Measurements from ENCODE around the gene CEP131.
"Not testable (repeated sequence)": the region's sequence is repeated elsewhere in the genome, so short reads cannot be mapped to it uniquely, and the experiment has no call there.

Gene CEP131

DNA sequence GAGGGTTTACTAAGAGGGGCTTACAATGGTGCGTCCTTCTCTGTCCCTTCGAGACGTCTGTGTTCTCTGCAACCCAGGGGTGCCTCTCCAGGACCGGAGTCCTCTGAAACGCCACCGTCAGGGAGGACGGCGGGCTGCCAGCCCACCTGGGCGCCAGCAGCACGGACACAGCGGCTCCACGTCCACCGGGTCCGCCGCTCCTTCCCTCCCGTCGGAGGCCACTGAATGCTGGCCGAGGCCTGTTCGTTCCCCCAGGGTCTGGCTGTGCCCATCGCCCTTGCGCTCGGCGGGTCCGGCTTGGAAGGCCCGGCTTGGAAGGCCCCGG, 15.7 kb upstream of the CEP131 start:
- DNase-seq = no peak

DNA sequence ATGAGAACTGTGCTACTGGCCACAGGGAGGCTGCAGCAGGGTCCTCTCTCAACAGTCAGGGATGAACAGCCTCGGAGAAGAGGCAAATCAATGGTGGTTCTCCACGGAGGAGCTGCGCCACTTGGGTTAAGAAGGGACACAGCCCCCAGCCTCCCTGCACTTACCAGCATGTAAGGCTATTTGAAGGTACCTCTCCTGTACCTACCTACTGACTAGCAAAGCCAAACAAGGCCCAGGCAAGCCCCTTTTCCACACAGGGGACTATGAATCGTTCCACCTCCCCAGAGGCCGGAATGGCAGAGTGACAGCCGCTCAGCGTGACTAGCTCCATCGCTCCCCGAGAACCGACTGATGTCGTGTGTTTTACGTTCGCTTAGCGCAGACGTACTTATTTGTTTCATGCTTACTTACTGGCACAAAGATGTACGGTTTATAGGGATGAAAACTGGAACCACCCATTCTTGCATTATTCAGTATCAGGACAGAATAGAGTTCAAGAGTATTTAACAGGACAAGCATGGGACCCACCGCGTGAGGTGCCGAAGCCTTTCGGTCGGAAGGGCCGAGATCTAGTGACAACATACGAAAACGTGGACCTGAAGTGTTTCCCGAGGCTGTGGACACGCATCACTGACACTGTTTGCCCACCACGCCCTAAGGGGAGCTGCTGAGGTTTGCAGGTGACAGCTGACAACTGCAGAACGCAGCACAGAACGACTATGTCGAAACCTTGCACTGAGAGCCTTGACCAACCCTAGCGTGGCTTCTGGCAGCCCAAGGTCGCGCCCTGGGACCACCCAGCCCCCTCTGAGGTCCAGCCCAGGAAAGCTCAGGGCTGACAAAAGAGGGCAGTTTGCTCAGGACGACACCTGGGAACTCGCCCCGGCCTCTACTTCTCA, 15.1 kb upstream of the CEP131 start:
- DNase-seq = peak; percentile 71

DNA sequence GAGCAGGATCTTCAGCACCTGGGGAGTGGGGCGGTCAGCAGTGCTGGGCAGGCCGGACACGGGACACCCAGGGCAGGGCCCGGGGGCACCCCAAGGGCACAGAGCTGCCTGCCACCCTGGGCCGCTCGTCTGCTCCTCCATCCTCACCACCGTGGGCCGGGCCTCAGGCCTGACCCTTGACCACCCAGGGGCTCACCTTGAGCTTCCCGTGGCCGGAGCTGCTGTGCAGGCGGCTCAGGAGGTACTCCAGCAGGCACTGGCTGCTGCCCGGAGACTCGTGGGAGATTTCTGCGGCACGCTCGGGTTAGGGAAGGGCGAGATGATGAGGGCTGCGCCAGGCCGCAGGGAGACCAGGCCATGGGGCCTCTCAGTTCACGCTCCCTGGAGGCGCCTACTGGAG, 14.0 kb upstream of the CEP131 start:
- DNase-seq = no peak

DNA sequence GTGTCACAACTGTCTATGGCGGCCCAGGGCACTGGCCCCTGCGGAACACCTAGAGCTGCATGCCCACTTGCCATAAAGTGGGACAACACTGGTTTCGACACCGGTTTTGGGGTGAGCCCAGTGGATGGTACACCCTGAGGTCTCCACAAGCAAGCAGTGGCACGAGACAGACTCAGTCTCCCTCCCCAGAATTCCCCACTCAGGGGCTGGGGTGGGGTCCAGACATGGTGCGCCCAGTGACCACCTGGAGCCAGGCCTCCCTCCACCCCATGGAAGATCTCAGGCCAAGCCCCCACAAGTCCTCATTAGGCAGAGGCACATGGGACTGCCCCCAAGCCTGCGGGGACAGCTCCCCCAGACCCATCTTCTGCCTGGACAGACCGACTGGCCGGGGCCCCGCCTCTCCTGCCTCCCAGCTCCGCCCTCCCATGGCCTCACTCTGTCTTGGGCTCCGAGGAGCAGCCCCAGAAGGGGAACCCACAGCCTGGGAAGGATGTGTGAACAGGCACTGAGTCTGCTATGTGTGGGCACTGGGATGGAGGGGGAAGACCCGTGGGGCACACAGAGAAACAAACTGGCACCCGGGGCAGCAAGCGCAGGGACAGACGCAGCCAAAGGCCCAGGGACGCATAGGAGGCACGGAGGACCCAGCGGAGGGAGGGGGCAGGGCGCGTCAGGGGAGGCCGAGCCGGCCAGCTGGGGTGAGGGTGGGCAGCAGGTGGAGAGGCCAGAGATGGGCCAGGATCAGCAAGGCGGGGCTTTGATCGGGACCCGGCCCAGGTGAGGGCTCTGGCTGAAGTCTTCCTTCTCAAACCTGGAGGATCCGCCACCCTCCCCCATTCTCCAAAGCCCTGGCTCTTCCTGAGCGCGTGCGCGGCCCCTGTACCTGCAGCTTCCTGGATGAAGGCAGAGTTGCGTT, 13.3 kb upstream of the CEP131 start:
- no peak for DNase-seq

DNA sequence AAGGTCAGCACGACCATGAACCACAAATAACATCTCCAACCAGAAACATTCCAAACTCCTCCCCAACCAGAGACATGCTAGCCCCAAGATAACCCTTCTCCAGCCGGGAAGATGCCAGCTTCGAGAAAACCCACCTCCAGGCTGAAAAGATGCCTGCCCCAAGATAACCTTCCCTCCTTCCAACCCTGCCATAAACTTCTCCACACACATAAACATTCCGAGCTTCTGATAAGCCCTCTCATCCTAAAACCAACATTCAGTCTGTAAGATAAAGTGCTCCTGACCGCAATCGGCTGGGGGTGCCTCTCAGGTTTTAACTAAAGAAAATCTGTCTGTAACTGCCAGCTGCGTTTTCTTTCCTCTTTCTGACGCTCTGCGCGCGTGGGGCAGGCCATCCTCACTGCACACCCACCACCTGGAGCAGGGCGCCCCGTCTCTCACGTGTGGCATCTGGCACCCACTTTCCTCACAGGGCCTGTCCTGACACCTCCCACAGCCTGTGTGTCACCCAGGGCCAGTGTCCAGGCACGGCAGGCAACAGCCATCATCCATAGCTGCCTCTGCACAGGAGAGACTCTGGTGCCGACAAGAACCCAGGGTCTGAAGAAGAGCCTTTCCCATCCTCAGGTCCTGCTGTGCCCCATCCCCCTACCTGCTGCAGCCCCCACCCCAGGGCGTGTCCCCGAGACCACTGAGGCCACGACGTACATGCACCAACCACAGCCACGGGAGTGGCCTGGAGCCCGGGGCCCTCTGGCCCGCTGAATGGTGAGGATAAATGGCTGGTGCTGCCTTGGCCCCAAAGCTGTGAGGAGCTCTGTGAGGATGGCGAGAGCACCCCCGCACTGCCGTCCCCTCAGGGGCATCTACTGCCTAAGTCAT, 12.4 kb upstream of the CEP131 start:
- DNase-seq = no peak

DNA sequence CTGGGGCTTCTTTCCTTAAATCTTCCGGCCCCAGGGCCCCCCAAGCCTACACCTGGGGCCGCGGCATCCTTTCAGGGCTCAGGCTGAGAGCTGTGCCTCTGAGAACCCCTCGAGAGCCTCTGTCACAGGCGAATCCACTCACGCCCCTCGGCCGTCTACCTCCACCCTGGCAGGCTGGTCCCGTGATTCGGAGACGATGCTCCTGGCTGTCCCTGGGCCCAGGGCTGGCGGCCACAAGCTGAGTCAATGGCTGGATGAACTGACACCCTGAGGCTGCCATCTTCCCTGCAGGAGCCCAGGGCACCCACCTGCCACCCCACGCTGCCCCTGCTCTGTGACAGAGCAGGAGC, 11.7 kb upstream of the CEP131 start:
- DNase-seq = no peak

DNA sequence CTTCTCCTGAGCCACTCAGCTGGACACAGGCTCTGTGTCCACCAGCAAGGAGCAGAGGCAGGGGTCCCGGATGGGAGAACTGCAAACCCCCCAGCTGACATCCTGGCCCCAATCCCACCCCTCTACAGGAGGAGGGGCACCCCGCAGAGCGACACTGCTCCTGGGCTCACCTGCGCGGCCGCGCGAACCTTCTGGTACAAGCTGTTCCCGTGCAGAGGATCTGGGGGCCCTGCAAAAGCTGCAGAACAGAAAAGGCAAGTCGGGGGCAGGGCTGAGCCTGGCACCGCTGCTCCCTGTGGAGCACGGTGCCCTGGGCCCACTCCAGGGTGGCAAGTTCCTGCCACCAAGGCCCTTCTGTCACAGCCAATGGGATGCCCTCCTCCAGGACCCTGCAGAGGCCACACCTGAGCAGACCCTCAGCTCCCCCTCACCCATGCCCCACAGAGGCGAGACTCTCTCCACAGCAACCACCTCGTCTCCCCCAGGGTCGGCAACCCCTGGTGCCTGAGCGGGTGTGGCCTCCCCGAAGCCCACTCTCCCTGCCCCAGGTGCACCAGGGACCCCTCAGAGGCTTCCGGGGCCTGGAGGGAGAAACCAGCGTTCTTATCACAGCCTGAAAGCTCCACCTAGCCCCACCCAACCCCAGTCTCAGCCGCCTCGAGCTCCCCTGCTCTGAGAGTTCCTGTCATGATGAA, 11.2 kb upstream of the CEP131 start:
- DNase-seq = no peak

DNA sequence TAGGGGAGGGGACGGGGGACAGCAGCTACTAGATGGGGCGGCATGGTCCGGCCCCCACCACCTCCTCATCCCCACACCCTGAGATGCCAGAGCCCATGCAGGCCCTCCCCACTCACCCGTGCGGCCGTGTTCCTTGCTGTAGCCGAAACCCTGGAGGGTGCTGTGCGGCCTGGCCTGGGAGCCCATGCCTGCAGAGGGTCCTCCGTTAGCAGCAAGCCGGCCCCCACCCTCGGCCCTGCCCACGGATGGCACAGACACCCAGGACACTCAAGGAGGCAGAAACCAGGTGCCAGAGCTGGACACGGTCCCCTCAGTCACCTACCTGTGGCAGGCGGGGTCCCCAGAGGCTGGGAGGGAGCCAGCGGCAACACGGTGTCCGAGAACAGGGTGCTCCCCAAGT, 10.6 kb upstream of the CEP131 start:
- DNase-seq = no peak

DNA sequence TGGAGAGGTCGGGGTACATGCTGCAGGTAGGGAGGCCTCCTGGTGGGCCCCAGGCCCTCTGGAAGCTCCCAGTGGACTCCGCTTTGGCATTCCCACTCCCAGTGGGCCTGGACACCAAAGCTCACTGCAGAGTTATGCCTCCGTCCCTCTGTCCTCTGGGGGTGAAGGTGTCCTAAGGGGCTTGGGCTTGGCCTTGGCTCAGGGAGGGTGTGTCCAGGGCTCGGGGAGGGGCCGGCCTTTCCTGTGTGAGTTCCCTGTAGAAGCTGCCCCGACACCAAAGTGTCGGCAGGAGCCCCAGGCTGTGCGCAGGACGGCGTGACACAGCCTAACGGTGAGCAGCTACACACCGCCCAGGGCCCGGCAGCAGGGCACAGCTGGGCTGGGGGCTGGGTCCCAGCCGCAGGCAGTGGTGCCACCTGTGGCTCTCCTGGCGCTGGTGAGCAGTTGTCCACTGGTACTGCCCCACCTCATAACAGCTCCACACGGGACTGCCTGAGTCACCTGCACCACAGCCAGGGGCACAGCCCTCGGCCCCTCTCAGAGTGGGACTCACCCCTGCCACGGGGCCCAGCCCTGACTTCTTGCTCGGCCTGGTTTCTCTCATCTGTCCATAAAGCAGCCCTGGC, 10.0 kb upstream of the CEP131 start:
- DNase-seq = no peak

DNA sequence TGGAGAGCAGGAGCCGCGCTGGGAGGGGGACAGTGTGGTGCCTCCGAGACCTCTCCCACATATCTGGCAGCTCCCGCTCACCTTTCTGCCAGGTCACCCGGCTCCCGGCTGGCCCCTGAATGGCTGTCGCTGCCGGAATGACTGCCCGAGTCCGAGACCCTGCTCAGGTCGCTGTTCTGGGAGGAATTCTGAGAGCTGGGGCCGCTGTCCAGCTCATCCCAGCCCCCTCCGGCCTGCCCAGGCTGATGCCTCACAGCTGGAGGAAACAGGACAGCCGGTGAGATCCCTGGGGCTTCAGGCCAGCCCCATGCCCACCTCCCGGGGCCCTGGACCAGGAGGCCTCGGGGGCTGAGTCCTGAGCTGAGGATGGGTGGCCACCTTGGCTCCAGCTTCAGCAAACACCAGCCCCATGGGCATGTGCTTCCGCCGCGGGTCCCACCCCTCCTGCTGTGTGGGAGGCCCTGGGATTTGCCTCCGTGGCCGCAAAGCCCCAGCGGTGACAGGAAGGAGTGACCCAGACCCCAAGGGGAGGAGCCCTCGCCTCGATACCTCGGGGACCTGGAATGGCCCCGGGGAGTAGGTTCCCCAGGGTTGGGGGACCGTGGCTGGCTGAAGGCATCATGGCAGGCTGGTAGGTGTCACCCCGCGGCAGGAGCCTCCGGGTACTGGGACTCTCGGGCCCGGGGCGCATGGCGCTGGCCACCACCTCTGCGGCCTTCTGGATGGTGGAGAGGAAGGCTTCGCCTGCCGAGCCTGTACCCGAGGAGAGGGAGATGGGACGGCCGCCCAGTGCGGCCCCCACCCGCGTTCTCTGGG, 9.2 kb upstream of the CEP131 start:
- no peak for DNase-seq

DNA sequence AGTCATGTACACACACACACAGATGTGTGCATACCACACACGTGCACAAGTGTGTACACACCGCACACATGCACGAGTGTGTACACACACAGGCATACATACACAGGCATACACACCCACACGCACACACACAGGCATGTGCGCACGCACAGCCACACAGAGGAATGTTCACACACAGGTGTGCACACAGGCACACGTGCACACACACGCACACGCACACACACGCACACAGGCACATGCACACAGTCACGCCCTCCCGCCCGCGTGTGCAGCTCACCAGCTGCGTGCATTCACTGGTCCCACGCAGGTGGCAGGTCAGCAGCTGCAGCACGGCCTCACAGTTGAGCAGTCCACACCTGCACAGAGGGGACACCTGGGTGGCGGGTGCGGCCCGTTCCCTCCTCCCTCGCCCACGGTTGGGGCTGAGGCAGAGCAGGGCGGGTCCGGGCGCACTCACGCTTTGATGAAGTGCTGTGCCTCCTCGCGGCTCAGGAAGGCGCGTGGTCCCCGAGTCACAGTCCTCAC, 8.4 kb upstream of the CEP131 start:
- no peak for DNase-seq

DNA sequence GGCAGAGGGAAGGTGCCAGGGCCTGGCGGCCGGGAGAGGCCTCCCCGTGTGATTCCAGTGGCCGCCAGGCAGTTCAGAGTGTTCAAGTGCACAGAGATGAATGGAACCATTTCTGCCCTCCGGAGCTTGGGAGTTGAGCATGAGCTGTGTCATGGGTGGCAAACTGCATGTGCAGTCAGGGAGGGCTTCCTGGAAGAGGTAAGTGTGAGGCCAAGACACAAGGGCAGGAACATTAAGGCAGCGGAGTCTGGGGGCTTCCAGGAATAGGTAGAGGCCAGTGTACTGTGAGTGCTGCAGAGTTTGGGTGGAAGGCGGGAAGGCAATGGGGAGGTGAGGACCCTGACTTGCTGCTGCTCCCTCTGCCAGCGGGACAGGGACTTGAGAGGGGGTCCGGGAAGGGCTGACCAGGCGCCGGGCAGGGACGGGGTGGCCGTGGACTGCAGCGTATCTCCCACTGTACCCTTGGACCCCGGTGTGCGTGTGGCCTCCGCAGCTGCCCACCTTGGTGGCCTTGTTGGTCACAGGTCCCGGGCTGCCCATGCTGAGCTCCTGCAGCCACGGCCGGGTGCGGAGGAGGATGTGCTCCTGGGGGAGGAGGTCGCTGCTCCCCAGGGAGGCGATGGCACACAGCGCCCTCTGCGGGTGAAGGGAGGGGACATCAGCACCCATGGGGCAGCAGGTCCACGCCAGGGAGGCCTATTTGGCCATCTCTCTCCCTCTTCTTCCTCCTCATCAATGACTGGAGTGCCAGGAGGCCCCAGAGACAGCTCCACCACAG, 7.5 kb upstream of the CEP131 start:
- DNase-seq = no peak

DNA sequence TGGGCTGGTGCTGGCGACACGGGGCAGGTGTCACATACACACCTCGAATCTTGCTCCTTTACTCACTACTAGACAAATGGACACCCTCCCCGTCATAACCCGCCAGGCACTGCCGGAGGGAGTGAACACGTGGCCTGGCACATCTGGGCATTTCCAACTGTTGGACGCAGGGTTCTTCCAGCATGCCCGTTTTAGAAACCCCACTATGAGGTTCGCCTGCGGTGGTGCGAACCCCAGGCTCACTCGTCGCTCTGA, 6.8 kb upstream of the CEP131 start:
- no peak for DNase-seq

DNA sequence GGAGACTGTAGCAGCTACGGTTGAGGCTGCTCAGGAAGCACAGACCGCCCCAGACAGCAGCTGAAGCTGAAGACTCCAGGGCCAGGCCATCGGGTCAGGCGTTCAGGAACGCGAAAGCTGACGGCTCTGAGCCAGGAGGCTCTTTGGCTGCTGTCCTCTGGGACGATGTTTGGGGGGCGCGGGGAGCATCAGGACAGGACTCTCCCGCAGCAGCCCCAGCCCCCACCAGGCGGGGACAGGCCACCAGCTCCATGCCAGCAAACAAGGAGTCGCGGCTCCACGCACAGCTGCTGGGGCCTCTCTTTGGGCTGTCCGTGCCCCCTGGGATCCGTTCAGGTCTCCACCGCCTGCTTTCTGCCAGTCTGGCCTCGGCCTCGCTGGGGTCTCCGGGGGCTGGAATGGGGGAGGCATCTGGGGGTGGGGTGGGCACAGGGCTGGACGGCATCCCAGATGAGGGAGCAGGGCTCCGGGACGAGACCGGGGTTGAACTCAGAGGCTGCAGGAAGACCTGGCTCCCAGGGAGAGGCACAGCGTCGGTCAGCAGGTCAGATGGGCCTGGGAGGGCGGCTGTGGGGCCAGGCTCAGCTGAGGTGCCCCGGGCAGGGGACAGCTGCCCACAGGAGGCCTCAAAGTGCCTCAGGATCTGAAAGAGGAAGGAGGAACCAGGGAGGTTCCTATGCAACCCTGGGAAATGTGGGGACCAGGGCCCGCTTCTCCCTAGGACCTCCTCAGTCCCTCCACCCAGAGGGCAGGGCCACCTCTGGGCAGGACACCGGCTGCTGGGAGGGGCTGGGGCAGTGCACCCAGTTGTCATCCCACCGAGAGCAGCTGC, 6.3 kb upstream of the CEP131 start:
- no peak for DNase-seq

DNA sequence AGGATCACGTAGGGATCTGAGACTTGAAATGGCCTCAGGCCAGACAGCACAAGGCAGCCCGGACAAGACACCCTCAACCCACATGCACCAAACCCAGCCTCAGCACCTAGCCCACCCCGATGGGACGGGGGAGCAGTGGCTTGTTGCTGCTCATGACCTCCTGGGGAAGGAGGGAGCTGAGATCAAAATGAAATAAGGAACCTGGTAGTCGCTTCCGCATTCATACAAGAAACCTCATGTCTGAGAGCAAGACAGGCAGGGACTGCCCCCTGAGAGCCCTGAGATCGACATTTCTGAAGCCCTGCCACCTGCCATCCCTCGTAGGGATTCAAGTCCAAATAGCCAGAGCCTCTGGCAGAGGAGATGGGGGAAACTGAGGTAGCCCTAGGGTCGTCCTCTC, 5.7 kb upstream of the CEP131 start:
- no peak for DNase-seq

DNA sequence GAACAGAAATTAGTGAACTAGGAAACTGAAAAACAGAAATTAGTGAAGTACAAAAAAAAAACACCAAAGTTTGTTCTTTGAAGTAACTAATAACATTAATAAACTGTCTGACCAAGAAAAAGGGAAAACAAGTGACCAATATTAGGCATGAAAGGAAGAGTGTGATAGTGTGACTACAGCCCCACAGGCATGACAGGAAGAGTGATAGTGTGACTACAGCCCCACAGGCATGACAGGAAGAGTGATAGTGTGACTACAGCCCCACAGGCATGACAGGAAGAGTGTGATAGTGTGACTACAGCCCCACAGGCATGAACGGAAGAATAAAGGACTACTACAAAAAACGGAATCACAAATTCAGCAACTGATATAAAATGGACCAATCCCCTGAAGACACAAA, 4.9 kb upstream of the CEP131 start:
- DNase-seq = not testable (repeated sequence)

DNA sequence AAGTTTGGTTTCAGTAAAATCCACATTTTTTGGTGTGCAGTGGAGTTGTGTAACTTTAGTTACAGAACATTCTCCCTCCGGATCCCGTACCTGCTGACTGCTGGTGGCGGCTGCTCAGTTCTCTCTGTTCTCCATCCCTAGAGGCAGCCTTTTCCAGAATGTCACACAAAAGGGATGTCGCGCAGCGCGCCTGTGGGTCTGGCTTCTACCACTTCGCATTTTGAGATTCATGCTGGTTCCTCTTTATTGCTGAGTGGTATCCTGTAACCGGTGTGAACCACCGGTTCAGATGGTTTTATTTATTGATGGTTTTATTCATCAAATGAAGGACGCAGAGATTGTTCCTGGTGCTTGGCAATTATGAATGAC, 981 bp upstream of the CEP131 start:
- peak; percentile 57 for DNase-seq

DNA sequence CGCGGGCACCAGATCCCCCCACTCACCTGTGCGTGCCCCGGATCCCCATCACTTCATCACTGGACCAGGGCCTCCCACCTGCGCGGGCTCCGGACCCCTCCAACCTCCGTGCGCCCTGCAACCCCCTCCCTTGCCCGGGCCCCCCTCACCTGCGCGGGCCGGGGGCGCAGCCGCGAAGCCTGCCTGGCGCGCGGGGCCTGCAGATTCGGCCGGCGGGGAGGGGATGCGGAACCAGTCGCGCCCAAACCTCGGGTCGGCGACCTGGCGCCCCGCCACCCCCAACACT, 202 bp downstream of the CEP131 start:
- no peak for DNase-seq

DNA sequence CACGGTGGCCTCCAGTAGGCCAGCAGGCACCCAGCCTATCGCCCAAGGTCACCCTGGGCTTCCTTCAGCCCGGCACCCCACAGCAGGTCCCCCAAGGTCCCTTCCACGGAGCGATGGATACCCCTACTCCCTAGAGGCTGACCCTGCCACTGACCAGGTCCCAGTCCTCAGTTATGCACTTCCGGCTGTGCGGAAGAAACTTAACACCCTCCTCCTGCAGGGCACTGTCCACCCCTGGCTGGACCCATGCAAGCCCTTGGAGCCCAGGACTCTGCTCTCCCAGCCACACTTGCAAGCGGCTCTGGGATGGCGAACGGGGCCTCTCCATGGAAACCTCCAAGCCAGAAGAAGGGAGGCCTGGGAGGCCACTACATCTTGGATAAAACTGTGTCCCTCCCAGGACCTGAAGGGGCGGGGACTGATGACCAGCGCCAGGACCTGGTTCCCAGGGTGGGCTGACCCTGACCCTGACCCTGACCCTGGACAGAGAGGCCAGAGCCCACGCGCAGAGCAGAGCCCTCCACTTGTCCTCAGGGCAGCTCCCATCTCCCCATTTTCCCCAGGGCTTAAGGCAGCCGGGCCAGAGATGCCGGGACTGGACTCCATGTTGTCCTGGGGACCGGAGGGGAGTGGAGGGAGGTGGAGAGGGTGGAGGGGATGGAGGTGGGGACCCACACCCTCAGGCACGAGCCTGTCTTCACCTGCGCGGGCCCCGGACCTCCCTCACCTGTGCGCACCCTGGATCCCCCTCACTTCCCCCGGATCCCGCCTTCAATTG, 734 bp downstream of the CEP131 start:
- no peak for DNase-seq

Measured in NCI-H345 (cell line).